H9 (cell line): ENCODE results near the gene PAAF1. TPM values are rescaled to one million over a fixed set of nuclear protein-coding genes. Genes with fewer than 3 reads are reported as not detected.

Experiments
- DNase-seq: peaks from one replicate; pipeline ENCODE4 v3.0.0-alpha.2; 2017
- H2AFZ ChIP-seq: one replicate; pipeline ENCODE4 v1.6.1; 2013; ENCODE audit warnings: mild to moderate bottlenecking, low read length, control low read depth, moderate library complexity
- H2AK5ac ChIP-seq: 2 replicates; pipeline ENCODE4 v1.6.1; 2013; ENCODE audit warnings: low read length, control low read depth, mixed read lengths; ENCODE audit not compliant: insufficient read length
- H2BK120ac ChIP-seq: one replicate; pipeline ENCODE4 v1.6.1; 2013; ENCODE audit warnings: low read depth, mild to moderate bottlenecking, low read length, control low read depth, inconsistent platforms; ENCODE audit not compliant: poor library complexity, severe bottlenecking
- H2BK12ac ChIP-seq: 2 replicates; pipeline ENCODE4 v1.6.1; 2013; ENCODE audit warnings: low read length, control low read depth, mixed read lengths, low read depth; ENCODE audit not compliant: insufficient read length
- H2BK15ac ChIP-seq: 2 replicates; pipeline ENCODE4 v1.6.1; 2013; ENCODE audit warnings: low read depth, low read length, control low read depth
- H2BK20ac ChIP-seq: one replicate; pipeline ENCODE4 v1.6.1; 2013; ENCODE audit warnings: low read depth, mild to moderate bottlenecking, low read length, control low read depth, inconsistent platforms; ENCODE audit not compliant: poor library complexity, severe bottlenecking
- H2BK5ac ChIP-seq: 2 replicates; pipeline ENCODE4 v1.6.1; 2013; ENCODE audit warnings: low read length, control low read depth, mixed read lengths; ENCODE audit not compliant: insufficient read length
- H3K14ac ChIP-seq: 2 replicates; pipeline ENCODE4 v1.6.1; 2013; ENCODE audit warnings: low read length, control low read depth; ENCODE audit not compliant: insufficient read depth
- H3K18ac ChIP-seq: 2 replicates; pipeline ENCODE4 v1.6.1; 2013; ENCODE audit warnings: low read depth, mild to moderate bottlenecking, mixed read lengths, low read length, control low read depth; ENCODE audit not compliant: insufficient read length
- H3K23ac ChIP-seq: 2 replicates; pipeline ENCODE4 v1.6.1; 2013; ENCODE audit warnings: low read length, control low read depth, mixed read lengths, low read depth; ENCODE audit not compliant: insufficient read length
- H3K23me2 ChIP-seq: 2 replicates; pipeline ENCODE4 v1.6.1; 2013; ENCODE audit warnings: low read depth, mild to moderate bottlenecking, mixed read lengths, low read length, control low read depth; ENCODE audit not compliant: insufficient read length, poor library complexity, severe bottlenecking
- H3K27ac ChIP-seq: 2 replicates; pipeline ENCODE4 v1.5.1; 2013; ENCODE audit warnings: low read length, control low read depth, mixed read lengths, low read depth; ENCODE audit not compliant: insufficient read length
- H3K27me3 ChIP-seq: 2 replicates; pipeline ENCODE4 v1.6.1; 2013; ENCODE audit warnings: low read length, control low read depth, inconsistent platforms; ENCODE audit not compliant: insufficient read depth
- H3K4ac ChIP-seq: 2 replicates; pipeline ENCODE4 v1.6.1; 2013; ENCODE audit warnings: low read depth, mild to moderate bottlenecking, control low read depth, inconsistent platforms, low read length, moderate library complexity
- H3K4me1 ChIP-seq: 2 replicates; pipeline ENCODE4 v1.6.1; 2013; ENCODE audit warnings: low read length, control low read depth, inconsistent platforms; ENCODE audit not compliant: insufficient read depth
- H3K4me2 ChIP-seq: 2 replicates; pipeline ENCODE4 v1.6.1; 2013; ENCODE audit warnings: low read length, control low read depth, mixed read lengths; ENCODE audit not compliant: insufficient read length, insufficient read depth
- H3K56ac ChIP-seq: 2 replicates; pipeline ENCODE4 v1.6.1; 2013; ENCODE audit warnings: low read depth, mild to moderate bottlenecking, mixed read lengths, low read length, control low read depth; ENCODE audit not compliant: insufficient read length
- H3K79me1 ChIP-seq: 2 replicates; pipeline ENCODE4 v1.6.1; 2013; ENCODE audit warnings: low read depth, mild to moderate bottlenecking, moderate library complexity, low read length, control low read depth, inconsistent platforms; ENCODE audit not compliant: insufficient read depth, poor library complexity, severe bottlenecking
- H3K79me2 ChIP-seq: 2 replicates; pipeline ENCODE4 v1.6.1; 2013; ENCODE audit warnings: low read length, control low read depth, inconsistent platforms; ENCODE audit not compliant: insufficient read depth
- H3K9ac ChIP-seq: 2 replicates; pipeline ENCODE4 v1.6.1; 2013; ENCODE audit warnings: low read length, control low read depth, mixed read lengths; ENCODE audit not compliant: insufficient read length; ENCODE audit errors: extremely low read depth
- H3K9me3 ChIP-seq: one replicate; pipeline ENCODE4 v1.6.1; 2013; ENCODE audit warnings: low read depth, low read length, inconsistent platforms; ENCODE audit not compliant: control insufficient read depth
- H3T11ph ChIP-seq: one replicate; pipeline ENCODE4 v1.6.1; 2013; ENCODE audit warnings: mild to moderate bottlenecking, low read length, control low read depth, inconsistent platforms
- H4K20me1 ChIP-seq: one replicate; pipeline ENCODE4 v1.6.1; 2013; ENCODE audit not compliant: control insufficient read depth, insufficient read length, insufficient read depth
- H4K5ac ChIP-seq: 2 replicates; pipeline ENCODE4 v1.6.1; 2013; ENCODE audit warnings: low read depth, mild to moderate bottlenecking, mixed read lengths, low read length, control low read depth; ENCODE audit not compliant: insufficient read length
- H4K8ac ChIP-seq: replicated peaks from 2 replicates; pipeline ENCODE4 v1.6.1; 2013; ENCODE audit warnings: low read length, control low read depth, mixed read lengths, low read depth; ENCODE audit not compliant: insufficient read length
- H4K91ac ChIP-seq: 2 replicates; pipeline ENCODE4 v1.6.1; 2013; ENCODE audit warnings: low read depth, mild to moderate bottlenecking, moderate library complexity, mixed read lengths, low read length, control low read depth; ENCODE audit not compliant: insufficient read length
- H3K27ac Mint-ChIP-seq, 3 experiments: 2 replicates in 2 of 3; 3 replicates in 1 of 3; pipeline ENCODE4 v1.8.0; 2020 to 2021; ENCODE audit warnings: mixed read lengths in 3 of 3, mild to moderate bottlenecking in 1 of 3, moderate library complexity in 1 of 3
- H3K27me3 Mint-ChIP-seq: 2 replicates; pipeline ENCODE4 v1.8.0; 2021; ENCODE audit warnings: low read depth, mild to moderate bottlenecking, moderate library complexity, mixed read lengths
- H3K36me3 Mint-ChIP-seq, 3 experiments: 2 replicates in 2 of 3; 3 replicates in 1 of 3; pipeline ENCODE4 v1.8.0; 2020 to 2021; ENCODE audit warnings: low read depth in 3 of 3, mixed read lengths in 3 of 3; ENCODE audit not compliant: insufficient read depth in 1 of 3
- H3K4me1 Mint-ChIP-seq, 2 experiments: 2 replicates each; pipeline ENCODE4 v1.8.0; 2020; ENCODE audit warnings: mixed read lengths in 2 of 2
- H3K4me3 Mint-ChIP-seq, 2 experiments: 2 replicates in 1 of 2; 3 replicates in 1 of 2; pipeline ENCODE4 v1.8.0; 2020 to 2021; ENCODE audit warnings: mild to moderate bottlenecking in 2 of 2, mixed read lengths in 2 of 2, moderate library complexity in 1 of 2
- H3K9me3 Mint-ChIP-seq, 2 experiments: 2 replicates in 1 of 2; 3 replicates in 1 of 2; pipeline ENCODE4 v1.8.0; 2020; ENCODE audit warnings: mild to moderate bottlenecking in 2 of 2, mixed read lengths in 2 of 2, moderate library complexity in 1 of 2
- CTCF ChIP-seq: fragments of 200-600 bp; sonication (generic); conservative IDR thresholded peaks from 3 replicates; pipeline ENCODE4 v1.8.0; 2021; ENCODE audit warnings: antibody characterized with exemption, mild to moderate bottlenecking
- WGBS: extraction: QIAGEN DNeasy Blood & Tissue Kit; methylation state at CpG from one replicate; pipeline ENCODE4 v1.1.7; 2013; ENCODE audit warnings: missing lambda C conversion rate, low lambda C conversion rate, mixed read lengths; ENCODE audit not compliant: insufficient read length; ENCODE audit errors: extremely low coverage; 5-methylcytosine and 5-hydroxymethylcytosine counted together
- total RNA-seq: library from RNA; stranded (reverse); gene quantifications from 2 replicates; pipeline ENCODE4 v1.2.1, GENCODE V29; 2021

Gene PAAF1
- total RNA-seq, 1 experiment from 2014 or later: 24.3 TPM

GRCh38 chr11:73969991-73970800 is 93.4 kb downstream of the PAAF1 start:
- no peak overlapping the region for H3K27ac ChIP-seq
- no peak overlapping the region for H2BK20ac ChIP-seq
- no peak overlapping the region for H2BK12ac ChIP-seq
- no peak overlapping the region for H2BK15ac ChIP-seq
- H4K20me1 ChIP-seq: no peaks in the 10 kb centered on the region
- H3K79me1 ChIP-seq: no peaks in the 10 kb centered on the region
- H3K4me3 Mint-ChIP-seq: no peak overlapping the region
- H3K9ac ChIP-seq: no peak overlapping the region
- no peak overlapping the region for H3K27ac Mint-ChIP-seq
- H3K36me3 Mint-ChIP-seq: peaks cover 11 to 16% (median 14%) of the 10 kb centered on the region in 3 experiments; a peak in 6 of 7 replicates
- H2BK5ac ChIP-seq: no peak overlapping the region
- no peaks in the 10 kb centered on the region for H3K23me2 ChIP-seq
- H3K56ac ChIP-seq: no peak overlapping the region
- H3K79me2 ChIP-seq: no peaks in the 10 kb centered on the region
- TF ChIP-seq CTCF: no peak
- no peaks in the 10 kb centered on the region for H3K9me3 Mint-ChIP-seq
- no peak overlapping the region for H4K91ac ChIP-seq
- no peaks in the 10 kb centered on the region for H3K27me3 ChIP-seq
- no peak overlapping the region for H3K18ac ChIP-seq
- H3K27me3 Mint-ChIP-seq: peaks cover 2% of the 10 kb centered on the region
- peaks cover 0 to 6% of the 10 kb centered on the region in 2 experiments; a peak in 2 of 4 replicates for H3K4me1 Mint-ChIP-seq
- no peak overlapping the region for H4K8ac ChIP-seq
- no peak overlapping the region for H2BK120ac ChIP-seq
- H4K5ac ChIP-seq: no peak overlapping the region
- H3K23ac ChIP-seq: no peak overlapping the region
- no peaks in the 10 kb centered on the region for H3K4me1 ChIP-seq
- H3K4ac ChIP-seq: no peak overlapping the region
- no peak overlapping the region for H3K14ac ChIP-seq
- no peaks in the 10 kb centered on the region for H3K9me3 ChIP-seq
- H2AFZ ChIP-seq: no peak overlapping the region
- DNase-seq: no peak
- no peak overlapping the region for H3K4me2 ChIP-seq
- no peak overlapping the region for H3T11ph ChIP-seq
- no CpG with 5 or more reads among the region's 13 CpGs for WGBS
- no peak overlapping the region for H2AK5ac ChIP-seq
